GM12891 (cell line): ENCODE data around the gene GPHA2.

Experiments used
- POLR2A ChIP-seq: IDR thresholded peaks from 2 replicates; pipeline ENCODE4 v1.6.1; 2011; ENCODE audit warnings: low read depth, low read length, control low read depth
- POLR2AphosphoS5 ChIP-seq: IDR thresholded peaks from 2 replicates; pipeline ENCODE4 v1.6.1; 2011; ENCODE audit warnings: low read depth, low read length, control low read depth

DNA sequence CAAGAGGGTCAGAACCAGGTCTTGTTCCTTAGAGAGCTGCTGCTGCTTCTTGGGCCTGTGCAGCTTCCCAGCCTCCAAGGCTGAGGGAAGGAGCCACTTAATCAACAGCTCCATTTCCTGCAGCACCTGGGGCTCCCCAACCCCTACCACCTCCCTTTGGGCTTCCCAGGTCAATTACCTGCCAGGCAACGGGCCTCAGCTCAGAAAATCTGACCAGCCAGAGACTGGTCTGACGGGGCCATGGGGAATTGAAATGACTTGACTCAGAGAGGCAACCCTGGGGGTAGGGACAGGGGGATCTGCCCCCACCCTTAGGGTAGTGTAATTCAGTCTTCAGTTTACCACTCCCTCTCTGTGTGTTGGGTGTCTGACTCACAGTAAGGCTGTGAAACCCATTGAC is 41.0 kb upstream of the GPHA2 start:
- TF ChIP-seq POLR2AphosphoS5 (no peak), POLR2A (no peak)
